Mesenchymal stem cell (in vitro differentiated cells and primary cell): Measurements from ENCODE around the gene MGAT5B.

Experiments used
- DNase-seq: peaks from one replicate; pipeline ENCODE4 v3.0.0-alpha.2; 2013
- H2AFZ ChIP-seq: one replicate; pipeline ENCODE4 v1.6.1; 2013; ENCODE audit warnings: low read depth, mild to moderate bottlenecking, control low read depth, inconsistent platforms, low read length, moderate library complexity
- H2AK5ac ChIP-seq: 2 replicates; pipeline ENCODE4 v1.6.1; 2013; ENCODE audit warnings: low read length, moderate library complexity, mild to moderate bottlenecking, inconsistent platforms; ENCODE audit not compliant: severe bottlenecking
- H2BK120ac ChIP-seq: one replicate; pipeline ENCODE4 v1.6.1; 2013; ENCODE audit warnings: low read depth, mild to moderate bottlenecking, inconsistent platforms, low read length, moderate library complexity
- H2BK12ac ChIP-seq, 2 experiments: one replicate each; pipeline ENCODE4 v1.6.1; 2013; ENCODE audit warnings: inconsistent platforms in 2 of 2, low read length in 2 of 2, mild to moderate bottlenecking in 2 of 2, moderate library complexity in 2 of 2, control low read depth in 1 of 2
- H2BK15ac ChIP-seq: one replicate; pipeline ENCODE4 v1.6.1; 2013; ENCODE audit warnings: mild to moderate bottlenecking, low read depth, inconsistent platforms; ENCODE audit not compliant: poor library complexity, severe bottlenecking
- H2BK5ac ChIP-seq: 2 replicates; pipeline ENCODE4 v1.6.1; 2013; ENCODE audit warnings: low read depth, mild to moderate bottlenecking, low read length, control low read depth, inconsistent platforms; ENCODE audit not compliant: poor library complexity, severe bottlenecking
- H3K14ac ChIP-seq, 2 experiments: one replicate each; pipeline ENCODE4 v1.6.1; 2013; ENCODE audit warnings: inconsistent platforms in 2 of 2, low read length in 2 of 2, control low read depth in 1 of 2, mild to moderate bottlenecking in 1 of 2, moderate library complexity in 1 of 2
- H3K18ac ChIP-seq, 2 experiments: one replicate each; pipeline ENCODE4 v1.6.1; 2013; ENCODE audit warnings: inconsistent platforms in 2 of 2, low read length in 2 of 2, control low read depth in 1 of 2, low read depth in 1 of 2, mild to moderate bottlenecking in 1 of 2
- H3K23ac ChIP-seq, 2 experiments: one replicate each; pipeline ENCODE4 v1.6.1; 2013; ENCODE audit warnings: inconsistent platforms in 2 of 2, low read length in 2 of 2, mild to moderate bottlenecking in 2 of 2, moderate library complexity in 2 of 2, control low read depth in 1 of 2
- H3K27ac ChIP-seq: 2 replicates; pipeline ENCODE4 v1.5.1; 2013; ENCODE audit warnings: mild to moderate bottlenecking, moderate library complexity, low read length, control low read depth, inconsistent platforms; ENCODE audit not compliant: poor library complexity, severe bottlenecking
- H3K27me3 ChIP-seq, 2 experiments: 2 replicates each; pipeline versions ENCODE4 v1.6.1 to v1.7.0; 2013; ENCODE audit warnings: low read length in 2 of 2, mild to moderate bottlenecking in 2 of 2, moderate library complexity in 2 of 2, control low read depth in 1 of 2, inconsistent platforms in 1 of 2; ENCODE audit not compliant: control insufficient read depth in 1 of 2, insufficient read depth in 1 of 2
- H3K36me3 ChIP-seq, 2 experiments: 2 replicates each; pipeline versions ENCODE4 v1.6.1 to v1.7.0; 2013; ENCODE audit warnings: low read length in 2 of 2, control low read depth in 1 of 2, inconsistent platforms in 1 of 2, low read depth in 1 of 2, mild to moderate bottlenecking in 1 of 2; ENCODE audit not compliant: insufficient read depth in 2 of 2, control insufficient read depth in 1 of 2
- H3K4ac ChIP-seq, 2 experiments: one replicate each; pipeline ENCODE4 v1.6.1; 2013; ENCODE audit warnings: inconsistent platforms in 2 of 2, low read length in 2 of 2, mild to moderate bottlenecking in 2 of 2, moderate library complexity in 2 of 2, control low read depth in 1 of 2, low read depth in 1 of 2
- H3K4me1 ChIP-seq: 2 replicates; pipeline ENCODE4 v1.6.1; 2013; ENCODE audit warnings: low read depth, low read length, control low read depth; ENCODE audit not compliant: control insufficient read depth, insufficient read depth
- H3K4me2 ChIP-seq: 2 replicates; pipeline ENCODE4 v1.6.1; 2013; ENCODE audit warnings: low read length, mild to moderate bottlenecking, inconsistent platforms; ENCODE audit not compliant: poor library complexity, severe bottlenecking
- H3K4me3 ChIP-seq, 2 experiments: 2 replicates each; pipeline versions ENCODE4 v1.5.1 to v1.7.0; 2013; ENCODE audit warnings: low read length in 2 of 2, mild to moderate bottlenecking in 2 of 2, control low read depth in 1 of 2, low read depth in 1 of 2; ENCODE audit not compliant: insufficient read depth in 1 of 2
- H3K79me1 ChIP-seq: replicated peaks from 2 replicates; pipeline ENCODE4 v1.6.1; 2013; ENCODE audit warnings: mild to moderate bottlenecking, control low read depth, low read length, inconsistent platforms; ENCODE audit not compliant: poor library complexity, severe bottlenecking
- H3K9ac ChIP-seq: 2 replicates; pipeline ENCODE4 v1.7.0; 2013; ENCODE audit warnings: mild to moderate bottlenecking, low read length, moderate library complexity
- H3K9me3 ChIP-seq: 2 replicates; pipeline ENCODE4 v1.7.0; 2013; ENCODE audit warnings: mild to moderate bottlenecking, low read length; ENCODE audit not compliant: control insufficient read depth
- H4K8ac ChIP-seq: one replicate; pipeline ENCODE4 v1.6.1; 2013; ENCODE audit warnings: inconsistent platforms, mild to moderate bottlenecking, low read length, moderate library complexity
- H4K91ac ChIP-seq: one replicate; pipeline ENCODE4 v1.6.1; 2013; ENCODE audit warnings: mild to moderate bottlenecking, low read length, inconsistent platforms
- WGBS: methylation state at CpG from one replicate; pipeline ENCODE4 v1.1.7; 2013; ENCODE audit warnings: mixed read lengths; 5-methylcytosine and 5-hydroxymethylcytosine counted together

The MGAT5B gene

DNA sequence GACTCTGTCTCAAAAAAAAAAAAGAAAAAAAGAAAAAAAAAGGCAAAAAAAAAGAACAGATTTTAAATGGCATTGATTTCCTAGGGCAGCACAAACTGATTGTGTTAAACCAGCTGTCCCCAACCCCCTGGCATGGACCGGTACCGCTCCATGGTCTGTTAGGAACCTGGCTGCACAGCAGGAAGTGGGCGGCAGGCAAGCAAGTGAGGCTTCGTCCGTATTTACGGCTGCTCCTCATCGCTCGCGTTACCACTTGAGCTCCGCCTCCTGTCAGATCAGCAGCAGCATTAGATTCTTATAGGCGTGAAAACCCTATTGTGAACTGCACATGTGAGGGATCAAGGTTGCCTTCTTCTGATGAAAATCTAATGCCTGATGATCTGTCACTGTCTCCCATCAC, 26.6 kb downstream of the MGAT5B start:
- no peak overlapping the region for H2AFZ ChIP-seq
- no peak overlapping the region for H4K91ac ChIP-seq
- H2BK12ac ChIP-seq = no peak overlapping the region
- H3K4me1 ChIP-seq = peaks cover 9% of the 10 kb centered on the region
- 96% methylated on average over 11 of the region's 11 CpGs for WGBS
- DNase-seq = no peak
- no peak overlapping the region for H3K23ac ChIP-seq
- H2AK5ac ChIP-seq = no peak overlapping the region
- peaks cover 3% of the 10 kb centered on the region for H3K9me3 ChIP-seq
- no peak overlapping the region for H2BK15ac ChIP-seq
- H3K4me2 ChIP-seq = no peak overlapping the region
- H3K79me1 ChIP-seq = no peaks in the 10 kb centered on the region
- H2BK5ac ChIP-seq = no peak overlapping the region
- peaks cover 0 to 39% of the 10 kb centered on the region in 2 experiments for H3K27me3 ChIP-seq
- no peak overlapping the region for H3K14ac ChIP-seq
- H3K27ac ChIP-seq = no peak overlapping the region
- H4K8ac ChIP-seq = no peak overlapping the region
- H3K36me3 ChIP-seq = no peaks in the 10 kb centered on the region
- no peak overlapping the region for H3K9ac ChIP-seq
- H2BK120ac ChIP-seq = no peak overlapping the region
- no peak overlapping the region for H3K4ac ChIP-seq
- no peak overlapping the region for H3K18ac ChIP-seq
- H3K4me3 ChIP-seq = no peak overlapping the region

DNA sequence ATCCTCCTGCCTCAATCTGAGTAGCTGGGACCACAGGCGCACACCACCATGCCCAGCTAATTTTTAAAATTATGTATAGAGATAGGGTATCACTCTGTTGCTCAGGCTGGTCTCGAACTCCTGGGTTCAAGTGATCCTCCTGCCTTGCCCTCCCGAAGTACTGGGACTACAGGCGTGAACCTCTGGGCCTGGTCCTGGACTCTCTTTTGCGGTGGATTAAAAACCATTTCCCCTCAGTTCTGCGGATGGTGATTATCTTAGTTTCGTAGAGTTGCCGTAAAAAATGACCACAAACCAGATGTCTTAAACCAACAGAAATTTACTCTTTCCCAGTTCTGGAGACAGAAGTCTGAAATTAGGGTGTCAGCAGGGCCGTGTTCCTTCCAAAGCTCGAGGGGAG, 28.8 kb downstream of the MGAT5B start:
- H3K4me1 ChIP-seq = peaks cover 9% of the 10 kb centered on the region
- peaks cover 3% of the 10 kb centered on the region for H3K9me3 ChIP-seq
- peaks cover 0 to 48% of the 10 kb centered on the region in 2 experiments for H3K27me3 ChIP-seq
- H3K23ac ChIP-seq = no peak overlapping the region
- no peak overlapping the region for H3K18ac ChIP-seq
- no peak overlapping the region for H2BK15ac ChIP-seq
- no peak overlapping the region for H3K14ac ChIP-seq
- no peak overlapping the region for H3K4me2 ChIP-seq
- no peak overlapping the region for H2AK5ac ChIP-seq
- H2BK120ac ChIP-seq = no peak overlapping the region
- no peak overlapping the region for H3K27ac ChIP-seq
- H3K36me3 ChIP-seq = no peaks in the 10 kb centered on the region
- no peak overlapping the region for H2AFZ ChIP-seq
- no peak overlapping the region for H3K9ac ChIP-seq
- no peak overlapping the region for H3K4ac ChIP-seq
- no peak for DNase-seq
- no peak overlapping the region for H4K91ac ChIP-seq
- no peak overlapping the region for H3K4me3 ChIP-seq
- H4K8ac ChIP-seq = no peak overlapping the region
- H3K79me1 ChIP-seq = no peaks in the 10 kb centered on the region
- no peak overlapping the region for H2BK12ac ChIP-seq
- no peak overlapping the region for H2BK5ac ChIP-seq
- WGBS = 84% methylated on average over 9 of the region's 10 CpGs

DNA sequence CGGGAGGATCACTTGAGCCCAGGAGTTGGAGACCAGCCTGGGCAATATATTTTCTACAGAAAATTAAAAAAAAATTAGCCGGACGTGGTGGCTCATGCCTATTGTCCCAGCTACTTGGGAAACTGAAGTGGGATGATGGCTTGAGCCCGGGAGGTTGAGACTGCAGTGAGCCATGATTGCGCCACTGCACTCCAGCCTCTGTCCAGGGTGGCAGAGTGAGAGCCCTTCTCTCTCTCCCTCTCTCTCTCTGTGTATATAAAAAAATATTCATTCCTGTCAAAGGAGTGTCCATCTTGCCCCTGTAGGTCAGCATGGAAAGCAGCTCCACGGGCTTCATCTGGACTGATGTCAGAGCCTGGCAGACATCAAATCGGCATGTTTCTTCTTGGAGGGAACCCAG, 31.2 kb downstream of the MGAT5B start:
- H2AK5ac ChIP-seq = no peak overlapping the region
- no peak overlapping the region for H3K4ac ChIP-seq
- 85% methylated on average over 6 of the region's 7 CpGs for WGBS
- no peak overlapping the region for H3K27ac ChIP-seq
- H3K36me3 ChIP-seq = no peaks in the 10 kb centered on the region
- H3K79me1 ChIP-seq = no peaks in the 10 kb centered on the region
- H3K4me1 ChIP-seq = no peaks in the 10 kb centered on the region
- no peak overlapping the region for H2BK15ac ChIP-seq
- no peak overlapping the region for H3K18ac ChIP-seq
- H2BK120ac ChIP-seq = no peak overlapping the region
- no peak for DNase-seq
- peaks cover 0 to 35% of the 10 kb centered on the region in 2 experiments for H3K27me3 ChIP-seq
- no peak overlapping the region for H4K91ac ChIP-seq
- no peak overlapping the region for H4K8ac ChIP-seq
- no peak overlapping the region for H3K4me2 ChIP-seq
- H2BK12ac ChIP-seq = no peak overlapping the region
- H2AFZ ChIP-seq = no peak overlapping the region
- no peak overlapping the region for H2BK5ac ChIP-seq
- H3K4me3 ChIP-seq = no peak overlapping the region
- peaks cover 3% of the 10 kb centered on the region for H3K9me3 ChIP-seq
- H3K23ac ChIP-seq = no peak overlapping the region
- H3K14ac ChIP-seq = no peak overlapping the region
- no peak overlapping the region for H3K9ac ChIP-seq

DNA sequence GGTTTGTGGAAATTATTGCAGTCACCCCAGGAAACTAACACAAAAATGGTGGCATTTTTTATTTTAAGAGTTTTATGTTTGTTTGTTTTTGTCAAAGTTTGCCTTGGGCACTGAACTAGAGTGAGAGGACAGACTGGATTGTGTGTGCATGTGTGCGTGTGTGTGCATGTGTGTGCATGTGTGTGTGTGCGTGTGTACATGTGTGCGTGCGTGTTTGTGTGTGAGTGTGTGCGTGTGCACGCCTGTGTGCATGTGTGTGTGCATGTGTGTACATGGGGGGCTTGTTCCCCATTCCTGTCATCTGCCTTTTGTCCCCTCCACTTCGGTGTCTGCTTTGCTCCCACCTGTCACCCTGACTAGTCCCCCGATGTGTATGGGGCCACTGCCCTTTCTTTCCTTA, 32.5 kb downstream of the MGAT5B start:
- no peak overlapping the region for H2AK5ac ChIP-seq
- H2BK5ac ChIP-seq = no peak overlapping the region
- H3K27ac ChIP-seq = no peak overlapping the region
- H3K18ac ChIP-seq = no peak overlapping the region
- no peak for DNase-seq
- no peaks in the 10 kb centered on the region for H3K79me1 ChIP-seq
- H3K4me2 ChIP-seq = no peak overlapping the region
- H3K27me3 ChIP-seq = peaks cover 0 to 47% of the 10 kb centered on the region in 2 experiments
- H3K4me3 ChIP-seq = no peak overlapping the region
- H3K4ac ChIP-seq = no peak overlapping the region
- WGBS = 91% methylated on average over 5 of the region's 8 CpGs
- H3K9ac ChIP-seq = no peak overlapping the region
- H2AFZ ChIP-seq = no peak overlapping the region
- no peak overlapping the region for H2BK120ac ChIP-seq
- H3K36me3 ChIP-seq = peaks cover 0 to 5% of the 10 kb centered on the region in 2 experiments
- no peak overlapping the region for H4K91ac ChIP-seq
- H3K14ac ChIP-seq = no peak overlapping the region
- H3K9me3 ChIP-seq = no peaks in the 10 kb centered on the region
- H2BK15ac ChIP-seq = no peak overlapping the region
- no peak overlapping the region for H3K23ac ChIP-seq
- H2BK12ac ChIP-seq = no peak overlapping the region
- no peak overlapping the region for H4K8ac ChIP-seq
- H3K4me1 ChIP-seq = no peaks in the 10 kb centered on the region
